Spleen (tissue), 11 donors: Measurements from ENCODE around the gene FOXL3. TPM values are rescaled to one million over a fixed set of nuclear protein-coding genes. Genes with fewer than 3 reads are reported as not detected.

Experiments used
- DNase-seq: peaks from one replicate; pipeline ENCODE4 v3.0.0-alpha.2; 2020
- H3K27ac ChIP-seq, 8 donors: fragments of 200-600 bp; sonication (generic) in 7 of 8; 1 replicate in 4 of 8; 2 replicates in 4 of 8; pipeline versions ENCODE4 v1.5.0 to v1.8.0; 2016 to 2021; ENCODE audit warnings: inconsistent platforms in 4 of 8, mild to moderate bottlenecking in 4 of 8, moderate library complexity in 1 of 8
- H3K27me3 ChIP-seq, 7 donors: fragments of 200-600 bp; sonication (generic) in 6 of 7; replicated peaks in 1 of 7; 1 replicate in 4 of 7; 2 replicates in 3 of 7; pipeline versions ENCODE4 v1.5.0 to v1.8.0; 2016 to 2021; ENCODE audit warnings: inconsistent platforms in 3 of 7, mild to moderate bottlenecking in 1 of 7
- H3K36me3 ChIP-seq, 6 donors: fragments of 200-600 bp; sonication (generic) in 5 of 6; 1 replicate in 4 of 6; 2 replicates in 2 of 6; pipeline versions ENCODE4 v1.5.0 to v1.8.0; 2016 to 2021; ENCODE audit warnings: inconsistent platforms in 2 of 6
- H3K4me1 ChIP-seq, 6 donors: fragments of 200-600 bp; sonication (generic) in 5 of 6; 1 replicate in 3 of 6; 2 replicates in 3 of 6; pipeline versions ENCODE4 v1.5.0 to v1.8.0; 2016 to 2021; ENCODE audit warnings: inconsistent platforms in 3 of 6
- H3K4me3 ChIP-seq, 8 donors: fragments of 200-600 bp; sonication (generic) in 7 of 8; 1 replicate in 4 of 8; 2 replicates in 4 of 8; pipeline versions ENCODE4 v1.5.0 to v1.8.0; 2016 to 2021; ENCODE audit warnings: inconsistent platforms in 4 of 8, mild to moderate bottlenecking in 4 of 8, moderate library complexity in 2 of 8
- H3K9me3 ChIP-seq, 8 donors: fragments of 200-600 bp; sonication (generic) in 7 of 8; 1 replicate in 4 of 8; 2 replicates in 4 of 8; pipeline versions ENCODE4 v1.5.0 to v1.8.0; 2016 to 2021; ENCODE audit warnings: inconsistent platforms in 4 of 8
- WGBS, 5 donors: extraction: QIAGEN DNeasy Blood & Tissue Kit in 3 of 5; methylation state at CpG; one replicate each; pipeline versions ENCODE4 v1.1.5 to v1.1.7; 2013 to 2018; 5-methylcytosine and 5-hydroxymethylcytosine counted together
- intact Hi-C: fragments of 100-400 bp; cut with DNase I; formaldehyde crosslinking; loops from one replicate; pipeline ENCODE4 v1.15.0; 2023; ENCODE audit warnings: low total_unique reads
- polyA plus RNA-seq, 3 donors: library from polyadenylated mRNA; stranded (reverse); fragments of 200-250 nt; gene quantifications; one replicate each; pipeline ENCODE4 v1.2.1, GENCODE V29; 2013
- total RNA-seq, 7 donors: library from RNA; depleted of rRNA in 3 of 7; stranded (reverse); fragments of >200 nt in 3 of 7; fragmentation: NEBNext Ultra II Directional in 4 of 7; extraction: Animal tissue kit (Norgen Biotek cat#: 25700) in 4 of 7; gene quantifications; one replicate each; pipeline versions ENCODE4 v1.1.0 to v1.2.1, GENCODE V29; 2016 to 2021
- TF ChIP-seq, protein P1 (sequence below), 11 experiments: fragments of 200-600 bp in 7 of 11; fragments of 450-650 bp in 4 of 11; sonication (generic) in 4 of 11; IDR thresholded peaks in 8 of 11; conservative IDR thresholded peaks in 3 of 11; 1 replicate in 7 of 11; 2 replicates in 4 of 11; pipeline versions ENCODE4 v1.4.0 to v1.8.0; 2016 to 2021; ENCODE audit warnings: antibody characterized with exemption in 11 of 11, inconsistent platforms in 4 of 11, mild to moderate bottlenecking in 1 of 11
- donor health status: healthy with polysubstance abuse.
- donor health status: DM: no; HTN: no; CAD: no; lungs with moderate emphysema.
- donor health status: DM: no; HTN: no; CAD: no.
- donor health status: Bipolar disorder and iron deficiency.
- donor health status: healthy.
- donor health status: DM: no; HTN: no; CAD: no.
- donor health status: DM: yes; HTN: yes; CAD: no.

The FOXL3 gene
- total and polyA plus RNA-seq, 10 donors, result not detected

DNA sequence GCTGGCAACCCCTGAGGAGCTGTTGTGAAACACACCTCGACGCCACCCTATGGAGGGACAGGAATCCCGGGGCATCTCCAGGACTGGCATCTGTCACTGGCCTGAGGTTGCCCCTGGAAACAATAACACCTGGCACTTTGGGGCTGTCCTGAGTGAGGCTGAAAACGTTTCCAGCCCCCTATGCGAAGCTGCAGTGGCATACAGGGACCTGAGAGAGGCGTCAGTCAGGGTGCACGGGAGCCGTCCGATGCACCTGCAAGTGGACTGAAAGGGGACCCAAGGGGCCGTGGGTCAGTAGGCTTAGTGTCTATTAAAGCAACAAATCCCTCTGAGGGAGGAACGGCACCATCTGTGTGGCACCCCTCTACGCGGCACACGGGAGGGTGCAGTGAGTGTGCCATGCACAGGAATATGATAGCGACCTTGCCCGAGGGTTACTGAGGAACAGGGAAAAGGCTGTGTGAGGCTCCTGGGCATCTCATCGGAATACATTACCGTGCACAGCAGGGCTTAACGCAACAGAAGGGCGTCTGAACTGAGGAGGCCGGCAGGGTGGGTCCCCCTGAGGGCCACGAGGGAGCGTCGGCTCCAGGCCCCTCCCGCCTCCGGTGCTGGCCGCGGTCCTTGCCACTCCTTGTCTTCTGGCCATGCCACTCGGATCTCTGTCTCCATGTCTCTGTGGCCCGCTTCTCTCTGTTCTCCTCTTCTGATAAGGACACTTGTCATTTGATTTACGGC is 50.4 kb downstream of the FOXL3 start:
- DNase-seq, result no peak
- H3K27me3 ChIP-seq, result peaks cover 0 to 10% (median 0%) of the 10 kb centered on the region in 7 donors
- intact Hi-C loops, result no loop called here
- no peaks in the 10 kb centered on the region for H3K9me3 ChIP-seq
- TF ChIP-seq, protein P1, sequence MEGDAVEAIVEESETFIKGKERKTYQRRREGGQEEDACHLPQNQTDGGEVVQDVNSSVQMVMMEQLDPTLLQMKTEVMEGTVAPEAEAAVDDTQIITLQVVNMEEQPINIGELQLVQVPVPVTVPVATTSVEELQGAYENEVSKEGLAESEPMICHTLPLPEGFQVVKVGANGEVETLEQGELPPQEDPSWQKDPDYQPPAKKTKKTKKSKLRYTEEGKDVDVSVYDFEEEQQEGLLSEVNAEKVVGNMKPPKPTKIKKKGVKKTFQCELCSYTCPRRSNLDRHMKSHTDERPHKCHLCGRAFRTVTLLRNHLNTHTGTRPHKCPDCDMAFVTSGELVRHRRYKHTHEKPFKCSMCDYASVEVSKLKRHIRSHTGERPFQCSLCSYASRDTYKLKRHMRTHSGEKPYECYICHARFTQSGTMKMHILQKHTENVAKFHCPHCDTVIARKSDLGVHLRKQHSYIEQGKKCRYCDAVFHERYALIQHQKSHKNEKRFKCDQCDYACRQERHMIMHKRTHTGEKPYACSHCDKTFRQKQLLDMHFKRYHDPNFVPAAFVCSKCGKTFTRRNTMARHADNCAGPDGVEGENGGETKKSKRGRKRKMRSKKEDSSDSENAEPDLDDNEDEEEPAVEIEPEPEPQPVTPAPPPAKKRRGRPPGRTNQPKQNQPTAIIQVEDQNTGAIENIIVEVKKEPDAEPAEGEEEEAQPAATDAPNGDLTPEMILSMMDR (IDR thresholded peaks at IDR 0.05 in 8 of 11, conservative IDR thresholded peaks at IDR 0.05 in 3 of 11), result no peak
- no peak overlapping the region for H3K4me3 ChIP-seq
- no peaks in the 10 kb centered on the region for H3K36me3 ChIP-seq
- no peak overlapping the region for H3K27ac ChIP-seq
- H3K4me1 ChIP-seq, result no peaks in the 10 kb centered on the region
- 82 to 89% (median 85%) methylated on average over 29 to 31 of the region's 31 CpGs for WGBS, 5 donors

Other genes with a start within 250 kb of the FOXL3 start
- gene FAM20C, start 97.6 kb upstream of the FOXL3 start, total RNA-seq, result 10 to 100 TPM in 5 of 7 donors, 1 to 10 TPM in 2; 8.8 to 27.3 (median 14.9) TPM
- 10 to 100 TPM in 2 of 3 donors, 1 to 10 TPM in 1; 6.9 to 15.8 (median 10.5) TPM for gene FAM20C, start 97.6 kb upstream of the FOXL3 start, polyA plus RNA-seq
- gene PDGFA, start 229.7 kb downstream of the FOXL3 start, total RNA-seq, result 10 to 100 TPM; 16.1 to 49.5 (median 24.5) TPM
- 10 to 100 TPM in 1 of 3 donors, 1 to 10 TPM in 2; 6.1 to 16.8 (median 9.9) TPM for gene PDGFA, start 229.7 kb downstream of the FOXL3 start, polyA plus RNA-seq